22Rv1 (cell line): ENCODE results near the gene TRAIP.

Experiments
- H3K27ac ChIP-seq: fragments of 450-650 bp; 2 replicates; pipeline ENCODE4 v1.5.1; 2017
- ZFX ChIP-seq: fragments of 450-650 bp; IDR thresholded peaks from 2 replicates; pipeline ENCODE4 v1.6.1; 2017; ENCODE audit warnings: antibody characterized with exemption, borderline replicate concordance
- TF ChIP-seq, protein P1 (sequence below): fragments of 450-650 bp; IDR thresholded peaks from 2 replicates; pipeline ENCODE4 v1.5.1; 2017; ENCODE audit warnings: mild to moderate bottlenecking

Gene TRAIP

GRCh38 chr3:49794926-49795905 is 61.1 kb downstream of the TRAIP start:
- no peak overlapping the region for H3K27ac ChIP-seq
- no peak for TF ChIP-seq ZFX
- TF ChIP-seq, protein P1, sequence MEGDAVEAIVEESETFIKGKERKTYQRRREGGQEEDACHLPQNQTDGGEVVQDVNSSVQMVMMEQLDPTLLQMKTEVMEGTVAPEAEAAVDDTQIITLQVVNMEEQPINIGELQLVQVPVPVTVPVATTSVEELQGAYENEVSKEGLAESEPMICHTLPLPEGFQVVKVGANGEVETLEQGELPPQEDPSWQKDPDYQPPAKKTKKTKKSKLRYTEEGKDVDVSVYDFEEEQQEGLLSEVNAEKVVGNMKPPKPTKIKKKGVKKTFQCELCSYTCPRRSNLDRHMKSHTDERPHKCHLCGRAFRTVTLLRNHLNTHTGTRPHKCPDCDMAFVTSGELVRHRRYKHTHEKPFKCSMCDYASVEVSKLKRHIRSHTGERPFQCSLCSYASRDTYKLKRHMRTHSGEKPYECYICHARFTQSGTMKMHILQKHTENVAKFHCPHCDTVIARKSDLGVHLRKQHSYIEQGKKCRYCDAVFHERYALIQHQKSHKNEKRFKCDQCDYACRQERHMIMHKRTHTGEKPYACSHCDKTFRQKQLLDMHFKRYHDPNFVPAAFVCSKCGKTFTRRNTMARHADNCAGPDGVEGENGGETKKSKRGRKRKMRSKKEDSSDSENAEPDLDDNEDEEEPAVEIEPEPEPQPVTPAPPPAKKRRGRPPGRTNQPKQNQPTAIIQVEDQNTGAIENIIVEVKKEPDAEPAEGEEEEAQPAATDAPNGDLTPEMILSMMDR, result no peak

DNA sequence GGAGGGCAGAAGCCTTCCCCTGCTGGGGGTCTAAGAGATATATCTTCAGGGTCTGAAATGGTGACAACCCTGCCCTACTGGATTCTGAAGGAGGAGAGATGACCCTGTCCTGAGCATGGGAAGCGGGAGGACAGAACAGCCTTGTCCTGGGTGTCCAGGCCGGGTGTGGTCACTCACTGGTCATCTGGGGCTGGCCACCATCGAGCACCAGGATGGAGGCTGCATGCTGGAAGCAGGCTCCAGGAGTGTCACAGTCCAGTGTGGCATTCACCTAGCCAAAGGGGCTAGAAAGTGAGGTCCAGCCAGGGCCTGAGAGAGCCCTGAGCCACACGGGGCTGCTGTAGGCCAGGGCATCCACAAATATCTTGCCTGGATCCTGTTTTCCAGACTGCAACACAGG is 61.9 kb downstream of the TRAIP start:
- TF ChIP-seq, protein P1, result no peak
- no peak for TF ChIP-seq ZFX
- no peak overlapping the region for H3K27ac ChIP-seq

DNA sequence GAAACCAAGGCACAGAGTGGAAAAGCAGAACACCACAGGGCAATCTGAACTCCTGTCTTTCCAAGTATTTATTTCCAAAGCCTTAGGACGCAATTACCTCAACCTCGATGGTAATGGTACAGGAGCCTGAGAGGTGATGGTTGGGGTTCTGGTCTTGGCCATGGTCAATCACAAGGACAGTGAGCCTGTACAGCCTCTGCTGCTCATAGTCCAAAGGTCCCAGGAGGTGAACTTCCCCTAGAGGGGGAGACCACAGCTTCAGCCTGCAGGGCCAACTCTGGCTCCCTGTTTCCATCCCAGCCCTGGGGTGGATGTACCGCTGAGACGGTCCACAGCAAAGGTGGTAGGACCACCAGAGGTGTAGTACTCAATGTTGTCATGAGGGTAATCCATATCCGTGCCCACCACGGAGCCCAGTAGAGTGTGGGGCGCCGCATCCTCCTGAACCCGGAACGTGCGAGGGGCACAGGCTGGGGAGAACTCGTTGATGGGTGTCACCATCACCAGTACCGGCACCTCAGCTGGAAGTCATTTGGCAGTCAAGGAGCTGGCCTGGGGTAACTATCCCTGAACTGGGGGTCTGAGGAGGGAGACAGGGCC is 62.8 kb downstream of the TRAIP start:
- TF ChIP-seq ZFX, result no peak
- TF ChIP-seq, protein P1, result no peak
- no peak overlapping the region for H3K27ac ChIP-seq

DNA sequence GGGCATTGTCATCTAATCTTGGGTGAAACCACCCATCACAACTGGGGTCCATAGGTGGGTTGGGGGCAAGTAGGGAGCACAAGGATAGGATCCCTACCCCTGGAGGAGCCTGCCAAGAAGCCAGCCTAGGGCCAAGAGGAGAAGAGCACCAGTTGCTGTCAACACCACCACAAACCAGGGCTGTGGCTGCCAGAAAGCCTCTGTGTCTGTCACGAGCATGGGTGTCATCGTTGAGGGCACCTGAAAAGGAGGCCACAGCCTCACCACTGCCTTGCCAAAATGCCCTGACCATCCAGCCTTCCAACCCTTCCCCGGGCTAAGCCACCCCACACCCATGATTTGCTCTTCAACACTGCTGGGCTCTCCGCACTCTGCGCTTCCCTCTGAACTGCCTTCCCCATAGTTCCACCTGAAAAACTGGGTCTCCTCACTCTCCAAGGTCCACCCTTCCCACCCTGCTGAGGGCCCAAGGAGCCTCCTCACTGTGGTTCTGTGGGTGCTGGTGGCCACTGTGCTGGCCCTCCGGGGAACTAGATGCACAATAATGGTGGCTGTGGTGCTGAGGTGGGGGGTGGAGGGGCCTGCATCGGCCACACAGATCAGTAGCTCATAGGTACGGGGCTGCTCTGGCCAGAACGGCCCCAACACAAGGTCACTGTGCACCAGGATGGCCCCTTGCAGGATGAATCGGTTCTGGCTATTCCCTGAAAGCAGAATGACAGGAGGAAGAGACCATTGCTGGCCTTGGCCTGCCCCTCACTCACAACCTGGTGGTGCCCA is 63.8 kb downstream of the TRAIP start:
- TF ChIP-seq ZFX, result no peak
- TF ChIP-seq, protein P1, result no peak
- no peak overlapping the region for H3K27ac ChIP-seq

- no peak overlapping the region for H3K27ac ChIP-seq
- TF ChIP-seq, protein P1, result no peak
- no peak for TF ChIP-seq ZFX
Measured at GRCh38 chr3:49791571-49791970, 64.8 kb downstream of the TRAIP start.

DNA sequence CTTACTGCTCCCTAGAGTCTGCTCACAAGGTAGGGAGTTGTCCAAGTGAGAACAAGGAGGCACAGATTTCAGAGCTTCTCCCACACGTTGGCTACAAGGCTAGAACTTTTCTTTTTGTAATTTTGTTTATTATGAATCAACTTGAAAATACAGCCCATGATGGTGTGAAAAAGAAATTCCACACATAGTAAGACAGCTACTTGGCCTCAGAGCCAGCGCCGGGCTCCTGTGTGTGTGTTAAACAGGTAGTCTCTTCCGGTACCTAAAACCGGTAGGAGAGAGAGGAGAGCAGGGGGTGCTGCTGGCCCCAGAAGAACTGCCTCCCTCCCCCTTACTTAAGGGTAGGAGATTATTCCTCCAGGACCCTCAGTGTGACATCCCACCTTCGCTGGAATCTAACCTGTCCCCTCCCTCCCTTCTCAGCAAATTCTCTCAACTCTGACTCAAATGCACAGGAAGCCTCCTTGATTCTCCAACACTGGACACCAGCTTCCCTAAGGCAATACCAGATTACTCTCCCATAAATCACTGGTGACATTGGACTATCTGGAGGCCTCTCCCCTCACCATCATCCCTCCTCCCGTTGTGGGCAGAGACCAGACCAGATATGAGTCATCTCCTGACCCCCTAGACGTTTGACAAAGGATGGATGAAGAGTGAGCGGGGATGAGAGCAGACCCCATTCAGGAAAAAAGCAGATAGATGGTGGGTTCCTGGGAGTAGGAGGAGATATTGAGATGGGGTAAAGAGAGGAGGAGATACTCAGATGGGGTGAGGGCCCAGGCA is 65.5 kb downstream of the TRAIP start:
- TF ChIP-seq ZFX, result no peak
- TF ChIP-seq, protein P1, result no peak
- H3K27ac ChIP-seq, result no peak overlapping the region
